Mucosa of rectum (tissue), 2 donors: Measurements from ENCODE around the gene TLL1.

ENCODE experiments used
- H3K27ac ChIP-seq, 2 donors: one replicate each; pipeline ENCODE4 v1.7.0; 2013; ENCODE audit warnings: inconsistent platforms in 2 of 2, low read depth in 2 of 2, low read length in 2 of 2
- H3K27me3 ChIP-seq, 2 donors: one replicate each; pipeline ENCODE4 v1.7.0; 2013; ENCODE audit warnings: low read length in 2 of 2; ENCODE audit not compliant: control insufficient read depth in 2 of 2, insufficient read depth in 2 of 2
- H3K36me3 ChIP-seq, 2 donors: one replicate each; pipeline ENCODE4 v1.7.0; 2013; ENCODE audit warnings: low read length in 2 of 2; ENCODE audit not compliant: control insufficient read depth in 2 of 2, insufficient read depth in 2 of 2
- H3K4me1 ChIP-seq, 2 donors: one replicate each; pipeline ENCODE4 v1.7.0; 2013; ENCODE audit warnings: low read length in 2 of 2, mild to moderate bottlenecking in 1 of 2; ENCODE audit not compliant: control insufficient read depth in 2 of 2, insufficient read depth in 2 of 2
- H3K4me3 ChIP-seq, 2 donors: one replicate each; pipeline ENCODE4 v1.7.0; 2013; ENCODE audit warnings: low read length in 2 of 2
- H3K9ac ChIP-seq, 2 donors: one replicate each; pipeline ENCODE4 v1.7.0; 2013; ENCODE audit warnings: low read length in 2 of 2, low read depth in 1 of 2, mild to moderate bottlenecking in 1 of 2
- H3K9me3 ChIP-seq, 2 donors: one replicate each; pipeline ENCODE4 v1.7.0; 2013; ENCODE audit warnings: low read length in 2 of 2; ENCODE audit not compliant: control insufficient read depth in 2 of 2
- donor health status: healthy.
- donor health status: Normal muscosa, but diverticular disease.

Gene TLL1

GRCh38 chr4:166077782-166078181 lies 204.7 kb downstream of the TLL1 start:
- Histone ChIP-seq H3K9me3 (no peaks in the 10 kb centered on the region), H3K4me3 (no peak overlapping the region), H3K9ac (no peak overlapping the region), H3K27ac (no peak overlapping the region), H3K36me3 (no peaks in the 10 kb centered on the region), H3K4me1 (no peaks in the 10 kb centered on the region), H3K27me3 (no peaks in the 10 kb centered on the region)

GRCh38 chr4:166078383-166078782 lies 205.3 kb downstream of the TLL1 start:
- H3K36me3 ChIP-seq: no peaks in the 10 kb centered on the region
- H3K4me3 ChIP-seq: no peak overlapping the region
- H3K9me3 ChIP-seq: no peaks in the 10 kb centered on the region
- no peaks in the 10 kb centered on the region for H3K4me1 ChIP-seq
- no peaks in the 10 kb centered on the region for H3K27me3 ChIP-seq
- no peak overlapping the region for H3K27ac ChIP-seq
- H3K9ac ChIP-seq: no peak overlapping the region

GRCh38 chr4:166078955-166079354 lies 205.9 kb downstream of the TLL1 start:
- no peak overlapping the region for H3K9ac ChIP-seq
- H3K27me3 ChIP-seq: no peaks in the 10 kb centered on the region
- no peak overlapping the region for H3K4me3 ChIP-seq
- H3K27ac ChIP-seq: no peak overlapping the region
- no peaks in the 10 kb centered on the region for H3K4me1 ChIP-seq
- no peaks in the 10 kb centered on the region for H3K9me3 ChIP-seq
- H3K36me3 ChIP-seq: no peaks in the 10 kb centered on the region

GRCh38 chr4:166087569-166087968 lies 214.5 kb downstream of the TLL1 start:
- Histone ChIP-seq H3K4me1 (no peaks in the 10 kb centered on the region), H3K36me3 (no peaks in the 10 kb centered on the region), H3K27me3 (no peaks in the 10 kb centered on the region), H3K27ac (no peak overlapping the region), H3K9ac (no peak overlapping the region), H3K4me3 (no peak overlapping the region), H3K9me3 (no peaks in the 10 kb centered on the region)

- Histone ChIP-seq H3K27ac (no peak overlapping the region), H3K9ac (no peak overlapping the region), H3K27me3 (no peaks in the 10 kb centered on the region), H3K36me3 (no peaks in the 10 kb centered on the region), H3K4me3 (no peak overlapping the region), H3K4me1 (no peaks in the 10 kb centered on the region), H3K9me3 (no peaks in the 10 kb centered on the region)
Observed at GRCh38 chr4:166088576-166088975, 215.5 kb downstream of the TLL1 start.

GRCh38 chr4:166091146-166091545 lies 218.1 kb downstream of the TLL1 start:
- Histone ChIP-seq H3K27me3 (no peaks in the 10 kb centered on the region), H3K4me1 (no peaks in the 10 kb centered on the region), H3K36me3 (no peaks in the 10 kb centered on the region), H3K27ac (no peak overlapping the region), H3K9me3 (no peaks in the 10 kb centered on the region), H3K4me3 (no peak overlapping the region), H3K9ac (no peak overlapping the region)

GRCh38 chr4:166091912-166092510 lies 219.0 kb downstream of the TLL1 start:
- H3K27ac ChIP-seq: no peak overlapping the region
- H3K27me3 ChIP-seq: no peaks in the 10 kb centered on the region
- H3K36me3 ChIP-seq: no peaks in the 10 kb centered on the region
- H3K4me3 ChIP-seq: no peak overlapping the region
- H3K9me3 ChIP-seq: no peaks in the 10 kb centered on the region
- no peaks in the 10 kb centered on the region for H3K4me1 ChIP-seq
- H3K9ac ChIP-seq: no peak overlapping the region

- H3K4me1 ChIP-seq: no peaks in the 10 kb centered on the region
- H3K9me3 ChIP-seq: no peaks in the 10 kb centered on the region
- no peaks in the 10 kb centered on the region for H3K27me3 ChIP-seq
- no peak overlapping the region for H3K27ac ChIP-seq
- no peak overlapping the region for H3K9ac ChIP-seq
- H3K4me3 ChIP-seq: no peak overlapping the region
- H3K36me3 ChIP-seq: no peaks in the 10 kb centered on the region
Observed at GRCh38 chr4:166092797-166093290, 219.8 kb downstream of the TLL1 start.

- H3K9me3 ChIP-seq: no peaks in the 10 kb centered on the region
- H3K9ac ChIP-seq: no peak overlapping the region
- no peaks in the 10 kb centered on the region for H3K4me1 ChIP-seq
- H3K36me3 ChIP-seq: no peaks in the 10 kb centered on the region
- no peak overlapping the region for H3K27ac ChIP-seq
- no peak overlapping the region for H3K4me3 ChIP-seq
- H3K27me3 ChIP-seq: no peaks in the 10 kb centered on the region
Observed at GRCh38 chr4:166104623-166105022, 231.6 kb downstream of the TLL1 start.

- Histone ChIP-seq H3K27me3 (no peaks in the 10 kb centered on the region), H3K4me3 (no peak overlapping the region), H3K4me1 (no peaks in the 10 kb centered on the region), H3K9ac (no peak overlapping the region), H3K27ac (no peak overlapping the region), H3K36me3 (no peaks in the 10 kb centered on the region), H3K9me3 (no peaks in the 10 kb centered on the region)
Observed at GRCh38 chr4:166121897-166122296, 248.9 kb downstream of the TLL1 start.

GRCh38 chr4:166123546-166123945 lies 250.5 kb downstream of the TLL1 start:
- H3K9ac ChIP-seq: no peak overlapping the region

More at GRCh38 chr4:166123546-166123945, 250.5 kb downstream of the TLL1 start:
- H3K27me3 ChIP-seq: no peaks in the 10 kb centered on the region
- H3K4me1 ChIP-seq: no peaks in the 10 kb centered on the region
- H3K36me3 ChIP-seq: no peaks in the 10 kb centered on the region
- H3K27ac ChIP-seq: no peak overlapping the region
- H3K4me3 ChIP-seq: no peak overlapping the region
- H3K9me3 ChIP-seq: no peaks in the 10 kb centered on the region
